HG02938 (cell line): ENCODE results near the gene ST3GAL6.

ENCODE experiments used
- ATAC-seq: cut with Tn5 transposase; IDR thresholded peaks from one replicate; pipeline ENCODE4 v1.9.1; 2021; ENCODE audit warnings: mild to moderate bottlenecking, moderate library complexity; ENCODE audit not compliant: unreplicated experiment

Gene ST3GAL6

DNA sequence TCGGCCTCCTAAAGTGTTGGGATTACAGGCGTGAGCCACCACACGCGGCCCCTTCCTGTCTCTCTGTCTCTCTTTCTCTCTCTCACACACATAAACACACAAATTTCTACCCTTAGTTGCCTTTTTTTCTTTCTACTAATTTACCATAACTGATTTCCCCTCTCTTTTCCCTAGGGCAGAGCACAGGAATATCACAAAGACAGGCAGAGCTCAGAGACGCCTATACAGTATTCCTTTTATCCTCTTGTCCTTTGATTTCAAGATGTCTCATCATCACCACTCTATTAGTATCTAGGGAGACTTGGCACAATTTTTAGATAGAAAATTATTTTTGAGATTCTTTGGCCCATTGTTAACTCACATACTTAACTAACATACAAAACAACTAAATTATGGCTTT, 25.8 kb upstream of the ST3GAL6 start:
- no peak for ATAC-seq

DNA sequence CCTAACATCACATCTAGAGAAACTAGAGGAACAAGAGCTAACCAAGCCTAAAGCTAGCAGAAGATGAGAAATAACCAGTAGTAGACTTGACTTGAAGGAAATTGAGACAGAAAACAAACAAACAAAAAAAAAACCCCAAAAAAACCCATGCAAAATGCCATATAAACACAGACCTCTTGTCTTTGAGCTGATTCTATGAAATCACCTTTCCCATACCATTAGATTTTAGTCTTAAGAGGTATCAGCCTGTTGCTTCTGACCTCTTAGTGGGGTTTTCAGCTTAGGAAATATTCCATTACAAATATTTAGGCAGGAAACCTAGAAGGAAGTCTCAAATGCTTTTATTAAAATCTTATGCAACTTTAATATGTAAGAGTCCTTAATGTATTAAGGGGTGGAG, 23.9 kb upstream of the ST3GAL6 start:
- ATAC-seq = no peak

DNA sequence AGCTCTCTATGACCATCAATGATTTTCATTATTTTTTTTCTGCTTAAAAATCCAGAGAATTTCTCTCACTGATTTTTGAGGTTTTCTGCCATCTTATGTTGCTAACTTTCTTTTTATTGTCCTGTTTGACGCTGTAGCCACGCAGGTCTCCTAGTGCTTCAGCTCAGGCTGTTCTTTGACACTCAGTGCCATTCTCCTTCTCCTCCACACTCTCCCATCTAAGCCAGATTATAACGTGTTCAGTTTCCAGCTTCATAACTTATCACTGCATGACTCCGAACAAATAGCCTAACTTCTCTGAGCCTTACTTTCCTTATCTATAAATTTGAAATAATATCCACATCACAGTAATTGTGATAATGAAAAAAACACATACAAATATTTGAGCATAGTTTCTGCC, 22.8 kb upstream of the ST3GAL6 start:
- no peak for ATAC-seq

DNA sequence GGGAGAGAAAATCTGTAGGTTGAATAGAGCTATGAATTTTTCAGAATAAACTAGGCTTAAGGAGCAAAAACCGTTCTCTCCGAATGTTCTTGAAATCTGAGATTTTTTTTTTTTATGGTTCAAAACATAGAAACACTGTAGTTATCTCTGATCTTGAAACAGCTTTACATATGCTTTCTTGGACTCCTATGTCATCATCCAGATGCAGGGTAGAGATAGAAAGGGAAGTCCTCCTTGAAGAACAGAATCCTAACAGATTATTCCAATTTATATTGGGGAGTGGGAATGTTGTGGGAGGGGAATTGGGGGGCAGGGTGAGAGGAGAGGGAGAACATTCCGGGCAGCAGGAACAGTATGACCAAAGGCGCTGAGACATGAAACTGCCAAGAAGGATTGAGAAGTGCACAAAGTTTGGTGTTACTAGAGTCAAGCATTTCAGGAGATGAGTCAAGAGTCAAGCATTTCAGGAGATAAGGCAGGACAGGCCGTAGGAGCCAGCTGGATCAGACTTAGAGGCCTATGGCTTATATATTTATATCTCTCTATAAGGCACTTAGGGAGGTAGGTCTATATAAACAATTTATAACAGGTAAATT, 21.9 kb upstream of the ST3GAL6 start:
- ATAC-seq = no peak

DNA sequence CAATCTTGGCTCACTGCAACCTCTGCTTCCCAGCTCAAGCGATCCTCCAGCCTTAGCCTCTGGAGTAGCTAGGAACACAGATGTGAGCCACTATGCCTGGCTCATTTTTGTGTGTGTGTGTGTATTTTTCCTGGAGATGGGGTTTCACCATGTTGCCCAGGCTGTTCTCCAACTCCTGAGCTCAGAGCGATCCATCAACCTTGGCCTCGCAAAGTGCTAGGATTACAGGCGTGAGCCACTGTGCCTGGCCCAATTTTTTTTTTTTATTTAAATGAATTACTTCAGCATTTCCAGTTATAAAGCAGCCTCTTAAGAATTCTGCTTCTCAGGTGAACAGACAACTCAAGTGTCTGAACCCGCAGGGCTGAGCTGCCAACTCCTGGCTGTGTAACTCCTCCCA, 20.1 kb upstream of the ST3GAL6 start:
- no peak for ATAC-seq

DNA sequence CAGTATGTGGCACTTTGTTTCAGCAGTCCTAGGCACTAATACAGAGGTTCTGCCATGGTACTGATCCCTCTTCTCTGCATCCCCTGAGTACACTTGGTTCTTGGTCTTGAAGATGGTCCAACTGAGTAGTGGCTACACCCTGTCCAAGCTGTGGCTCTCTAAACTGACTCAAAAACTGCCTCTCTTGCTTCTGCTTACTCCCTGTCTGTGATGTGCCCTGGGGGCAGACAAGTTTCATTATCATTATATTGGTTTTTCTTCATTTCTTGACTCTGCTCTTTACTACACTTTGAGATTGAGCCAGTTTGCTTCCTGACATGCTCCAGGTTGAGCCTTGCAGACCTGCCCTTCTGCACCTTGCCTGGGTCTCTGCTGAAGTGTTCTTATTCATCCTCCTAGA, 18.9 kb upstream of the ST3GAL6 start:
- no peak for ATAC-seq

DNA sequence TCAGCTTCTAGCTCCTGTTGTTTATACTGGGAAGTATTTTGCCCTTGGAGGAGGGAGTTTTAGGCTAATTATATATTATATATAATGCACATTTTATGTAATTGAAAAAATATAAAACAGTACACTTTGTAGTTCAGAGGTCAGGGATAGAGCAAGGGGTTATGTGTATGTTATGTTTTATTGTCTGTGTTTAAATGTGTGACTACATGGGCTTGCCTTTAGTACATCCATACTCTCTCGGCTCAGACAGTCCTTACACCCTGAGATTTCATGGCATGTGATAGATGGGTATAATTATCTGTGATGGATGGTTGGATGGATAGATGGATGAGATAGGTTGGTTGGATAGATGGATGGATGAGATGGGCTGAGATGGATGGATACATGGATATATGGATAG, 17.4 kb upstream of the ST3GAL6 start:
- ATAC-seq = no peak

DNA sequence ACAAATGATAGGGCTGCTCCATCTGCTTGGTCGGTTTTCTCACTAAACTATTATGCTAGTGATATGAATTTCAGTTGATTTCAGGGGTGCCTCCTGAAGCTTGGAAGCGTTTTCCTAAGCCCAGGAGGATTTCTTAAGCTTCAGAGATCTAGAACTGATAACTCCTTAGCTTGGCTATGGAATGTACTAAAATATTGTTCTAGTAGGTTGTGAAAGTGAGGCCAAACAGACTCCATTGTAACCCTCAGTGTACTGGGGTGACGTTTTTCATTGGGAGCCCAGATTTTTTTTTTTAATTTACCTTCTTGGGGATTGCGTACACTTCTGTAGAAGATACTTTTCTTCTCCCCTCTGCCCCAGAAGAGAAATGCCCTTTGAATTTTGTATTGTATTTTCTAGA, 17.0 kb upstream of the ST3GAL6 start:
- no peak for ATAC-seq

DNA sequence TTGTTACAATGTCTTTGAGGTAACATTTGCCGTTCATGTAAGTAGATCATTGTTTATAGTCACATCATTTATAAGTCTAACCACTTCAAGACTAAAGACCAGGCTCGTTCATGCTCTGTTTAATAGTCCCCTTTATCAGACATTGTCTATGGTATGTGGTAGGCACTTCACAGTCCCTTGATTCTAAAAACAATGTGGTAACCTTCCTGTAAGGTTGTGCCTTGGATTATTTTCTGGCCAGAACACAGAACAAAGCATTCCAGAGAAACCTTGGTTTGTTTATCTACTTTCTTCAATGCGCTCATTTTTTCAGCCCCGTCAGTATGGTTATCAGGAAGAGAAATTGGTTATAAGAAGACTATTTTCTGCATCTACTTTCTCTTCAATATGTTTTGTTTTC, 16.3 kb upstream of the ST3GAL6 start:
- ATAC-seq = no peak

DNA sequence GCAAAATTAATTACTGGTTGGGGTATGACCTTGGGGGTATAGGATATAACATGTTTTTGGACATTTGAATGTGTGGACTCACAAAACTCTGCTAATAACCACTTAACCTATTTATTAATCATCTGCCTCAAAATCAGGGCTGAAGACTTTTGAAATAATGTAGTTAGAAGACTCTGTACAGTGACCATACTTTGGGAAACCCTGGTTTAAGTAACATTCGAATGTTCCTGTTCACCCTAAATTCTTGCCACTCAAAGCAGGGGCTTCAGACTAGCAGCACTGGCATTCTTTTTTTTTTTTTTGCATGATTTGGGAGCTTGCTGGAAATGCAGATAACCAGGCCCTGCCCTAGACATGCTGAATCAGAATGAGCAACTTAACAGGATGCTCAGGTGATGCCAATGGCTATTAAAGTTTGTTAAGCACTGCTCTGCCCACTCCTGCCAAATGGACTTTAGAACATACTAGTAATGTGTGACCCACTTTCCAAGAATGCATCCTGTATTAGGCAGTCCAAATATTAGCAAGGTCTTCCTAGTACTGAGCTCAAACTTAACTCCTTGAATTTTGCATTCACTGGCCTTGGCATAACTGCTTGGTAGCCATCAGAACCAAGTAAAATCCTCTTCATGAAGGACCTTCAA, 12.7 kb upstream of the ST3GAL6 start:
- no peak for ATAC-seq

DNA sequence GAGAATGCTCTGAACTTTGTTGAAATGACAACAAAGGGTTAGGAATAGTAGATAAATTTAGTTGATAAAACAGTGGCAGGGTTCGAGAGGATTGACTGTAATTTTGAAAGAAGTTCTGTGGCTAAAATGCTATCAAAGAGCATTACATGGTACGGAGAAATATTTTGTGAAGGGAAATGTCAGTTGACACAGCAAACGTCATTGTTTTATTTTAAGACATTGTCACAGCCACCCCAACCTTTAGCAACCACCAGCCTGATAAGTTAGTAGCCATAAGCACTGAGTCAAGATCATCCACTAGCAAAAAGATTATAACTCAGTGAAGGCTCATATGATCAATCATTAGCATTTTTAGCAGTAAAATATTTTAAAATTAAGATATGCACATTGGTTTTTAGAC, 8.7 kb upstream of the ST3GAL6 start:
- no peak for ATAC-seq

DNA sequence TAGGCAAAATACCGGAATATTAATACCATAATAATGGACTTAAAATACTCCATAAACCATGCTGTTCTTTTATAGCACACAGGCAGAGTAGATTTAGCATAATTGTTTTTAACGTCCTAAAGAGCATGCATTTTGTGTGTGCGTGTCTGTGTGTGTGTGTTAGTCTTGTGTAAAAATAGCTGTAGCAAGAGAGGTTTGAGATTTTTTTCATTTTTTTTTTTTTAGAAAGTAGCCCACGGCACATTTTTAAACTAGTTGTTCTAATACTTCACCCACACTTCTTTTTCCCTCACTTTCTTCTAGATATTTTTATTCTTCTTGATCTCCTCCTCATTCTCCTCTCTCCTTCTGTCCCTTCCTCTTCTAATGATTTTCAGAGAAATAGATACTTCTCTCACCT, 7.5 kb upstream of the ST3GAL6 start:
- ATAC-seq = no peak

DNA sequence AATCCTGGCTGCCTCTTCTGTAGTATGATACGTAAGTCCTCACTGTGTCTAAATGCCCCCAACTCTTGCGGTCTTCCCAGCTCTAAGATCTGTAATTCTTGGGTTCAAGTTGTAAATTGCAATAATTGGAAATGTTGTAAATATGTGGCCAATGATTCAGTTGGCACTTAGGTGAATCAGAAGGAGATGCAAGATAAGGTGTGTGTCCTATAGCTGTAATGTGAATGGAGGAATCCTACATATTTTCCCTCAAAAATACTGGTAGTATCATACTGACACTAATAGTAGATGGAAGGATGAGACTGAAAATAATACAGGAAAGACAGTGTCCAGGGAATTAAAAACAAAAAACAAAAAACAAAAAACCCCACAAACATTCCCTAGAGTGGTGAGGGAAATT, 3.5 kb upstream of the ST3GAL6 start:
- ATAC-seq = no peak

DNA sequence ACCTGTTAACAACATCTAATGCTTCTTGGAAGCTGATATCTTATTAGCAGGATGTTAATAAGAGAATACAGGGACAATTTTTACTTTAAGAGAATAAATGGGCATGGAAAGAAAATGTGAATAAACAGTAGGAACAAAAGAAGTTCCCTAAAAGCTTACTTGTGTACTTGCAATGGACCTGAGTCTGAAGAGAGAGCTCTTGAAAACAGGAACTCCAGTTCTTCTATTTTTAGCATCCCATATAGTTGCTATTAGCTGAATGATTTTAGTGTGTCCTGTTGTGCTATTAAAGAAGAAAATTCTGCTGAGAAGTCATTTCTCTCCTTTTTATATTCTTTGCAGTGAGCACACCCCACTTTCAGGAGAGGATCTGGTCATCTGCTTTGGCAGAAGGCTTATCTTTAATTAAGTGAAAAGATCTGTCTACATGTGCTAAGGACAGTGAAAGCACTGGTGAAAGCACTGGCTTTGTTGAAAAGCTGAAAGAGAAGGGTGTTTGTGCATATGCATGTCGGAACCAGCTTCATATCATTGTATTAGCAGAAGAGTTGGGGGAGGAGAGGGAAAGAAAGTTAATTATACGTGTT, 1.4 kb upstream of the ST3GAL6 start:
- ATAC-seq = no peak

DNA sequence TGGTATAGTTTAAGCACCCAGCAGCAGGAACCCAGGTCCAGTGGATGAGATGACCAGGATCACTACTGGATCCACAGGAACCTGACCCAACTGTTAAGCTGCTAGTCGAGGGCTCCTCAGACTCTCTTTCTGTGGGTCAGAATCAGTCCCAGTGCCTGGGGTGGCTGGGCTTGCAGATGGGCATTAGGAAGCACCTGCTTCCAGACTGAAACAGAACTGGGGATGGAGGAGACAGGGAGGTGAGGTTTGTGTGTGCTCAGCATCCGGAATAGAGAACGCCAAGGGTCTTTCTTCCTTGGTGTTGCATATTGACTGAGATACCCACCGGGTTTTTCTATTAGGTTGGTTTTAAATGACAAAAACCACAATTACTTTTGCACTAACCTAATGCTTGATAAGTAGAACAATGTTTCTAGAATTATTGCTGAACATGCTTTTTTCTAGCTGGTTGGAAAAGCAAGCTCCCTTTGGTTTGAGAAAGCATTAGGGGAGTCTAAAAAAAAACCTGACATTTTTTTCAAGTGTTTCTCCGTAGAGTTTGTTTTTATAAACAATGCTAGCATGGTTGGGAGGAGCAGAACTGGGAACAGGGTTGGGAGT, 779 bp downstream of the ST3GAL6 start:
- no peak for ATAC-seq

DNA sequence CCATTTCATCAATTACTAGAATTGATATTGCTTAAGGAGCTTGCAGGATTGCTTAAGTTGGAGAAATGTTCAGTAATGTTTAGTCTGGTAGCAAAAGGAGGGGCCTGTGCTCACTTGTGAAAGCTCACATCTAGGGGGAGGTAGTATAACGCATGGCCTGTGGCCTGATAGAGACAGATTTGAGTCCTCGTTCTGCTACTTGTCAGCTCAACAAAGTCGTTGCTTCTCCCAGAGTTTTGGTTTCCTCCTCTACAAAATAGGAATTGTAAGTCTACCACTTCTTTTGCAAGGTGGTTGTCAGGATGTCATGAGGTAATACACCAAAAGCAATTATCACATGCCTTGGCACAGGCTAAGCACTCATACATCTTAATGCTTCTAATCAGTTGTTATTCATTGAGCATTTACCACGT, 1.3 kb downstream of the ST3GAL6 start:
- no peak for ATAC-seq

DNA sequence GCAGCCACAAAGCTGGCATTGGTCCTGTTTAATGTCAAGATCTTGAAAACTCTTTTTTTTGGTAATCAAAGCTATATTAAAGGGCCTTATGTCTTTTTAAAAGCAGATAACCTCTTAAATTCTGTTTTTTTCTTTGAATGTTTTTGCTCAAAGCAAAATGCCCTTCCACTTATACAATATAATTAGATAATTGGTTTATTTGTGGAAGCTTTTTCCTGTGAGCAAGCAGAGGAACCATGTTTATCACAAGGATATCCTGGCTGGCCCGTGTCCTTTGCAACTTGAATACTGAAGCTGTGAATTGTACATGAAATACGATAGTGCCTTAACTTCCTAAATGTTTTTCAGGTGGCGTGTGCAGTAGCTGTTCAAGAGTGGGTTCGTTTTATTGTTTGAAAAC, 2.6 kb downstream of the ST3GAL6 start:
- no peak for ATAC-seq

DNA sequence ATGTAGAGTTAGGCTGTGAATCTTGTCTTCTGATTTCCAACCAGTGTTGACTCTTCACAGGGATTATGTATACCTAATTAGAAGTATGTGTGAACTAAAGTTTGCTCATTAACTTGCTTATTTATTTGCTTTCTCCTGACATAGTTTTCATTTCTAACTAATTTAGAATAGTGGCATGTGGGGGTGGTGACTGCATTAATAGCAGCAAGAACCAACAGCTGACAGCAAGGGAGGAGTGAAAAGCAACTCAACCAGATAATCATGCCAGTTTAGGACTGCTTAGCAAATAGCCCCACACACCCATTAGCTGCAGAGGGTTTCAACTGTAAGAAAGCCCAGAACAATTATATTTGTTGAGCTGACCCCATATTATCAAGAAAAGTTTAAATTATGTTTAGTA, 3.8 kb downstream of the ST3GAL6 start:
- ATAC-seq = no peak

DNA sequence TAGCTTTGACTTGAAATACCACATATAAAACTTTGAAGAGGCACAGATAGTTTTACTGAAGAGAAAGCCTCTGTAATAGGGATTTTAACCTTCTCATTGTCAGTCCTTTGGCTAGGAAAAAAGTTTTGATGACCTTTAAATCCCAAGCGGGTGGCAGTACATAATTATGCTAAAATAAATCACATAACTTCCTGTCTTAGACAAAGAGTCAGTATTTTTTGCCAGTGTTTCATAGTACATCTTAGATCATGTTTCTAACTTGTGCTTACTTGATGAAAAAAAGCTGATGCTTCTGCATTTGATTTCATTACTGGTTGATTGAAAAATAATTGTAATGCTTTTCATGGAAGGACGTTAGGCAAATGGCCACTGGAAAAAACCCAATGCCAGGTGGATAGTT, 5.8 kb downstream of the ST3GAL6 start:
- ATAC-seq = no peak

DNA sequence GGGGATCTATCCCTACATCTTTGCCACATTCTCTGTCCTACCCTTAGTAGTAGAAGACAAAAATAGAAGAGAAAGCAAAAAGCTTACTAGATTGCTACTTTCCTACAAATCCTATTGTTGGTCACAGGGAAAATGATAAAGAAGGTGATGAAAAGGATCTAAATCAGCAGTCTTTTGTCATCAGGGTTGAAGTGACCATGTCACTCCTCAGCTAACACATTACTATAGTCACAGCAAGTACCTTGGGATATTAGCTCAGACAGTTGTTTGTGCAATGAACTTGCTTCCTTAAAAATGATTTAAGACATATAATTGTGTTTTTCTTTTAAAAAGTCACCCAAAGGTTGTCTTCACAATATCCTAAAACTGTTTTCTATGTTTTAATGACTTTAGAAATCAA, 6.3 kb downstream of the ST3GAL6 start:
- ATAC-seq = no peak

DNA sequence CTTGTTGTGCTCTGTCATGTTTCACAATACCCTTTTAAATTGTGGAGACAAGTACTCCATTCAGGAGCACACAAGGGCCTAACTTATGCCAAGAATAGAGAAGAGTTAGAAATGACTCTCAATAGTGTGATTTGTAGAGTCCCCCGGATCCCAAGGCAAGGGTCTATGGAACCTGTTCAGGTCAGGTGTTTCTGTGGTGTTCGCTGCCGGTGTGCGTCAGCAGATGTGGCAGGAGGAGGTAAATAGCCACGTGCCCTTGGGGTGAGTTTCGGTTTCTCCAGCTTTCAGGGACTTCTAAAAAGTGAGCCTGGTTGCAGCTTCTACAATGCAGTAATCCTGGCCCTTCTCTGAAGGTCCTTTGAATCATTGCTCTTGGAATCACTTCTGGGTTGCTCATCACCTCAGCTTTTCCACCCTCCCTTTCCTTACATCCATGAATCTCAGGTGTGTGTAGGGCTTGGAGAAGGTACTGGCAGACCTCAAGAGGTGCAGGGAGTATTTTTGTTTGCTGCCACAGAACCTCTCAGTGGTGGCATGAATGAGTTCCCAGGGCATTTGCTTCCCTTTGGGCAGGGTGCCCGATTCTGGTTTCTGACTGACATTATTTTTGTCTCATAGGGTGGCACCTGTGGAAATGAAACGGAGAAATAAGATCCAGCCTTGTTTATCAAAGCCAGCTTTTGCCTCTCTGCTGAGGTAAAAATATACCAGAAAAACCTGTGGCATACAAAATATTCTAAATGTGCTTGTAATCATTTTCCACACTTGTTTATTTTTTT, 7.3 kb downstream of the ST3GAL6 start:
- no peak for ATAC-seq

DNA sequence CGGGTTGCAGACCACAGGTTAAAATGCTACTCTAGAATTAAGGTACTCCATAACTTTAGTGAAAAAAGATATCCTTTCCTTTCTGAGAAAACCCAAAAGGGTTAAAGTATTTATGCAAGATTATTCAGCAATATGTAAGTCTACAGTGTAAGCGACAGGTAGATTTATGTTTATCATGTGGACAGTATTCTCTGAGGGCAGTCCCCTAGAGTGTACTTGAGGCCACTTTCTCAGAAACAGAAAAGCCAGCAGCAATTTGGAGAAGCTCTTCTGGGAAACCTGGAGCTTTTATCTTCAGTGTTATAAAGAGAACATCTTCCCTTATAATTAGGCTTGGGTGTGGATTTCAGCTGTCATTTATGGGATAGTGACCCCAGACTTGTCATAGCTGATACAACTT, 8.9 kb downstream of the ST3GAL6 start:
- no peak for ATAC-seq
